ENCODE data around the gene CAPZB.
A peak's percentile ranks its signal among the peaks of the same experiment; 100 is the strongest.

Gene CAPZB

DNA sequence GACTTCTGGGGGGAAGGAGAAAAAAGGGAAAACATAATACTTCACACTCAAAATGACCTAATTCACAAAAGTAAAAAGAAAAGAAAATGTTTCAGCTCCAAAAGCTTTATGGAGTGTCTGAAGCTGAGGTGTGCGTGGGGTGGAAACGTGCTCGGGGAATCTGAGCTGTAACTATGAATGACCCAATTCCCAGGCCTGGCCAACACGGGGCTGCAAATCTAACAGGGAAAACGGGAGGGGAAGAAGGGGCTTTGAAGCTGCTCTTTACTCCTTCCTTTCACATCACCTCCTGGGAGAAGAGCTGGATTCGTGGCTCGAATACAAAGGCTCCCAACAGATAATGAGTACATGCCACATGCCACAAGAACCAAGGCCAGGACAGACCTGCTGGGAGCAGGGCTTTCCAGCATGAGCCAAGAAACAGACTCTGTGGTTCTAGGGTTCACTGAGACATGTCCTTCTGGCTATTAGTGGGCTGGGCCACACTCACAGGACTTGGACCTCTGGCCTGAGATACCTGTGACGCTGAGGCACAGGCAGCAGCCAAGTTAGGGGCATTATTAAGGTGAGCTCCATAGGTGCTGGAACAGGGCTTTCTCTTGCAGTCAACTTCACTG, 121.7 kb downstream of the CAPZB start:
- no peak for DNase-seq

DNA sequence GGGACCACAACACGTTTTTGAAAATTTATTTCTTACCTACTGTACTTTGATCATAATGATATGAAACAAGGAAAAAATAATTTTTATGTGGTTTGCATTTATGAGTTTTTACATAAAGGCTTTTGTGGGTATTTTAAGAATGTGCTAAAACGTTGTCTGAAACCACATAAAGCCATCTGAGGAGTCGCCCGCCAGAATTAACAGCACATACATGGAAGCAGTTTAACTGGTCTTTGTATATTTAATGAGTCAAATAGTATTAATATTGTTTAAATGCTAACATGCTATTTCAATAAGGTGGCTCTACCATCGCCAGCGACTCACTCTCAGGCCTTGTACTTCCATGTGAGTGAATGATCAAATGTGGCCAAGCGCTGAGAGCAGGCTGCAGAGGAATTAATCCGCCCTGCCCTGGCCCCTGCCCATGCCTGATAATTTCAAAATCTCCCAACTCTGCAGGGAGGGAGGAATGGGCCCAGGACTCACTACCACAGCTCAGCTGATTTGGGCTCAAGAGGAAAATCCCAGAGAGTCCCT, 123.7 kb downstream of the CAPZB start:
- no peak for DNase-seq

GRCh38 chr1:19360843-19361610, 124.3 kb downstream of the CAPZB start:
- no peak for DNase-seq

DNA sequence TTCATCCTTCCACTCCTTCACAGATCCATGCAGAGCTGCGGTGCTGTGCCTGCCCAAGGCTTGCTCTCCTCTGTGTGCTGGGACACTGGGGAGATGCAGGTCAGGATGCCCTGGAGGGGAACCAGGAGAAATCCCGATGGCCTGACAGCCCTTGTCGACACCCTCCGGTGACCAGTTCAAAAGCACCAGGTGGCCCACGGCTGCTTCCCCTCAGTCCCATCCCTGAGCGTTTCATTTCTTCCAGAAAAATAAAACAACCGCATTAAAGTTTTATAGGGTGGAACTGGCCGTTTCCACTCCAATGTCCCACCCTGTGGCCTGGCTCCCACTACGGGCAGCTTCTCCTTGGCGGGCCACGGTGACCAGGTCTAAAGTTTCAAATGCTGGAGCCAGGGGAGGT, 124.9 kb downstream of the CAPZB start:
- DNase-seq, result no peak

- no peak for DNase-seq
Observed at GRCh38 chr1:19360016-19360415, 125.3 kb downstream of the CAPZB start.

DNA sequence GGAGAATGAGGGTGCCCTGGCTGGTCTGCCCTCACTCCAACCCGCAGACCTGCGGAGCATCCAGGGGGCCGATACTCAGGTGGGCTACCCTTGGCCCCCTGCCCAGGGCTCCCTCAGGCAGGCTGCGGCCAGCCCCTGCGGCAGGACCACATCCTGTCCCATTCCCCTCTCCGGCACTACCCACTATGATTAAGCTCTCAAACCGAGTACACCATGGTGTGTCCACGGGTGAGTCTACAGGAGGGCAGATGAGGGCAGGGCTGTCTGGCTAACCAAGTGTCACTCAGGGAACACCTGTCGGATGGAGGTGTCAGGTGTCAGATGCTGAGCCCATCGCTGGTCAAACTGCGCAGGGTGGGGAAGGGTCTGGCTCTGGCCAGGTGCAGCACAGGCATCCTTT, 126.0 kb downstream of the CAPZB start:
- no peak for DNase-seq

DNA sequence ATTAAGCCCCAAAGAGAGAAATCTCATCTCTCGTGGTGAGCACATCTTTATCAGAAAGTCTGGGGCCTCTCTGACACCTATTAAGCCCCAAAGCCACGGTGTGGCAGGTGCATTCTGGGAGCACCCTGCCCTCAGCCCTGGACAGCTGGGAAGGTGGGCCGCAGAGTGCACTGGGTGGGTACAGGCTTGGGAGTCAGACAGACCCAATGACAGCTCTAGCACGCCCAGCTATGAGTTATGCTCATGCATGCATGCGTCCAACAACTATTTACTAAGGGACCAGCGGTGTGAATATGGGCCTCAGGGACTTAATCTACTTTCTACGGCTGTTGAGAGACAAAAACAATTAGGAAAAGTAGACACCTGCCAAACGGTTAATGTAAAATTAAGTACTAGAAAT, 126.6 kb downstream of the CAPZB start:
- no peak for DNase-seq

GRCh38 chr1:19357299-19357986, 127.9 kb downstream of the CAPZB start:
- no peak for DNase-seq

DNA sequence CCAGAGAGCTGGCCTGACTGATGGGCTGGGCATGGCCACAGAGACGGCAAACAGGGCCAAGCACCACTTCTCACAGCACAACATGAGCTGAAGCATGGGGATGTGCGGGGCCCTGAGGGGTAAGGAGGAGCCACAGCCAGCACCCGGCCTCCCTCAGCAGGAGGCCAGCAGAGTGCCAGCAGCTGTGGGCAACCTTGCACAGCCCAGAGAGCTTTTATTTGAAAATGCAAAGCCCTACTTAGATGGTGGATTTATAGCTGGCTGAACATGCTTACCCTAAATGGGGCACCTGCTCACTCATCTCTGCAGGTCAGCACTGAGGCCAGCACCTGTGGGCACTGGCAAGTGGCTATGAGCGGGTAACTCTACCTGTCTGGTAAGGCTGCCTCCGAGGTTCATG, 129.1 kb downstream of the CAPZB start:
- DNase-seq, result peak; percentile 77

- no peak for DNase-seq
Observed at GRCh38 chr1:19354531-19354981, 130.8 kb downstream of the CAPZB start.

- DNase-seq, result peak; percentile 92
Observed at GRCh38 chr1:19353596-19353995, 131.7 kb downstream of the CAPZB start.

DNA sequence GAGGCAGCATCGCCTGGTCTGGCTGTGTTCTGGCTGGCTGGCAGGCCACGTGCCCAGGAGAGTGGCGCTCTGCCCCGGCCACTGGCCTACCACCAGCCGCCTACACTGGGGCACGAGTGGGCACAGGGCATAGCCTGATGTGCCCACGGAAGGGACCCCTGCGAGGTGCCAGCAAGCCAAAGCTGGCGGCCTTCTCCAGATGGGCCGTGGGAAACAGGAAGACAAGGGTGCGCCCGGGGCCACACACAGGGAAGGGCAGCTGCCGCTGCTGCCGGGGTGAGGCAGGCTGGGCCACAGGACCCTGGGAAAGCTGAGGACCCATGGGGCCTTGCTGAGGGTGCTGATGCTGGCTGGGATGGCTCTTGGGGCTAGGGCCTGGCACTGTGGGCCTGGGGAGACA, 132.5 kb downstream of the CAPZB start:
- no peak for DNase-seq

- DNase-seq, result no peak
Observed at GRCh38 chr1:19351873-19352272, 133.5 kb downstream of the CAPZB start.

GRCh38 chr1:19350566-19350965, 134.8 kb downstream of the CAPZB start:
- DNase-seq, result no peak

DNA sequence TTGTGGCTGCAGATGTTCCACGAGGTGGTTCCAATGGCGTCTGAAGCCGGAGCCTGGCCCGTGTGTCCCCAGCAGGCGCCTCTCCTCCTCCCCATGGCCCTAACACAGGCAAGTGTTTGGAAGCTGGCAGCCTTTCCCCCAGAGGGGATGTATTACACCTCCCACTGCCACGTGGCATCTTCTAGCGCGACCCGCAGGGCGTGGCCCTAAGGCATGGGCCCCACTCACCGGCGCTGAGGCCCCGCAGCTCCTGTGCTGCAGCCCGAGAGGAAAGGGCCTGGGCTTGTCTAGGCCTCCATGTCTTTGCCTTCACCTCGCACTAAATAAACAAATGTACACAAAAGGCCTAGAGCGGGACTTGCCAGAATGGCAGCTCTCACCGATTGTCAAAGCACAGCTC, 135.3 kb downstream of the CAPZB start:
- DNase-seq, result no peak

GRCh38 chr1:19348441-19349198, 136.7 kb downstream of the CAPZB start:
- DNase-seq, result no peak

GRCh38 chr1:19347533-19348172, 137.7 kb downstream of the CAPZB start:
- no peak for DNase-seq

- no peak for DNase-seq
Observed at GRCh38 chr1:19346026-19346425, 139.3 kb downstream of the CAPZB start.

DNA sequence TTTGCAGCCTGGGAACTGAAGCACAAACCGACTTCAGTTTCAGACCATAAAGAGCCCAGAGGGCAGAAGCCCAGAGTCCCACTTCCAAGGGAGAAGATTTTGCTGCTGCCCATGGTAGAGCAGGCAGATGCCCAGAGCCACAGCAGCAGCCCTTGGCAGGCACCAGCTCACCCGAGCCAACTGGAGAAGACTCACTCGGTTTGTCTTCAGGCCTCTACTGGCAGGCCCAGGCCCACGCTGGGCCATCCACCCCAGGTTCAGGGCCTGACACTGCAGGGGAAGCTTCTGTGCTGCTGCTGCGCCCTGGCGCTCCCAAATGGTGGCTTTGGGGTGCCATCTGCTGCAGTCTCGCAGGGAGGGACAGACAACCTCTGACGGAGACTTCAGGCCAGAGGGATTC, 139.9 kb downstream of the CAPZB start:
- no peak for DNase-seq

- DNase-seq, result no peak
Observed at GRCh38 chr1:19344831-19345230, 140.5 kb downstream of the CAPZB start.

GRCh38 chr1:19344372-19344810, 140.9 kb downstream of the CAPZB start:
- DNase-seq, result no peak

DNA sequence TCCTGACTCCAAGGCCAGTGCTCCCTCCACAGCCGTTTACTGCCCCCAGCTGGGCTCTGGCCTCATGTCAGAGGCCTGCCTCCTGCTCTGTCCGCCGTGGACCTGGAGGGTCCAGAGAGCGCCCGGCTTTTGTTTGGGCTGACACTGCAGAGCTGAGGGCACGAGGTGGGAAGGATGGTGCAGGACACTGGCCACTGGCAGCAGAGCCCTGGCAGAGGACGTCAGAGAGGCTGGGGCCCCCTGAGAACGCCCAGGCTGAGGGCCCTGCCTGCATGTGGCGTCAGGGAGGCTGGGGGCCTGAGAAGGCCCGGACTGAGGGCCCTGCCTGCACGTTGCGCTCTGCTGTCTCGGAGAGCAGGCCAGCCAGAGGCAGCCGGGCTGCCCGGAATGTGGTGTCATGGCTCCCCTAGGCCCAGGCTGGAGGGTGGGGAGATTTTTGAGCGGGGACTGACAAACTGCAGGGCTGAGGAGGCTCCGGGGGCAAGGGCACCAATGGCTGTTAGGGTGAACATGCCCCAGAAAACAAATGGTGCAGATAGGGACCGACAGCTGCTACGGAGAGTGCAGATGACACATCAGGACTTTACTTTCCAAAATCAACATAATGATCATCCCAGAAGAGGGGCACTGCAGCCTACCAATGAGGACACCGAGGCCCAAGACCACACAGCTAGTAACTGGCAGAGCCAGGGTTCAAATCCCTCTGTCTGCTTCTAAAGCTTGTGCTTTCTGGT, 141.6 kb downstream of the CAPZB start:
- DNase-seq, result no peak

All from NCI-H187 treated with DMSO at 0.1 percent for 48 hours (cell line).